Activated CD8-positive, alpha-beta memory T cell treated with anti-CD3 and anti-CD28 coated beads for 48 hours (primary cell): Measurements from ENCODE around the gene TASP1.

Source experiments
- DNase-seq, 3 experiments: peaks; one replicate each; pipeline ENCODE4 v3.0.0-alpha.2; 2020; ENCODE audit warnings: low read depth in 2 of 3, low spot score in 2 of 3

The TASP1 gene

GRCh38 chr20:13574071-13574470 lies 64.7 kb downstream of the TASP1 start:
- DNase-seq = no peak

- no peak for DNase-seq
Measured at GRCh38 chr20:13571662-13572061, 67.1 kb downstream of the TASP1 start.

GRCh38 chr20:13567663-13568062 lies 71.1 kb downstream of the TASP1 start:
- DNase-seq = no peak

DNA sequence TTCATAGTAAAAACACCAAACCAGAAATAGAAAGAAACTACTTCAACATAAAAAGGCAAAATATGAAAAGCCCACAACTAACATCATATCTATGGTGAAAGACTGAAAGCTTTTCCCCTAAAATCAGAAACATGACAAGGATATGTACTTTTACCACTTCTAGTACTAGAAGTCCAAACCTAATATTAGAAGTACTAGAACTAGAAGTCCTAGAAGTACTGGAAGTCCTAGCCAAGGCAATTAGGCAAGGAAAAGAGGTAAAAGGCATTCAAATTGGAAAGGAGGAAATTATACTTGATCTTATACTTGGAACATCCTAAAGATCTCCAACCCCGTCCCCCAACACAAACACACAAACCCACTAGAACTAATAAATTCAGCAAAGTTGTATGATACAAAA lies 74.9 kb downstream of the TASP1 start:
- no peak for DNase-seq

- no peak for DNase-seq
Measured at GRCh38 chr20:13554706-13555105, 84.0 kb downstream of the TASP1 start.

- no peak for DNase-seq
Measured at GRCh38 chr20:13554076-13554475, 84.7 kb downstream of the TASP1 start.

GRCh38 chr20:13552061-13552460 lies 86.7 kb downstream of the TASP1 start:
- DNase-seq = no peak

- DNase-seq = no peak
Measured at GRCh38 chr20:13549451-13549850, 89.3 kb downstream of the TASP1 start.

DNA sequence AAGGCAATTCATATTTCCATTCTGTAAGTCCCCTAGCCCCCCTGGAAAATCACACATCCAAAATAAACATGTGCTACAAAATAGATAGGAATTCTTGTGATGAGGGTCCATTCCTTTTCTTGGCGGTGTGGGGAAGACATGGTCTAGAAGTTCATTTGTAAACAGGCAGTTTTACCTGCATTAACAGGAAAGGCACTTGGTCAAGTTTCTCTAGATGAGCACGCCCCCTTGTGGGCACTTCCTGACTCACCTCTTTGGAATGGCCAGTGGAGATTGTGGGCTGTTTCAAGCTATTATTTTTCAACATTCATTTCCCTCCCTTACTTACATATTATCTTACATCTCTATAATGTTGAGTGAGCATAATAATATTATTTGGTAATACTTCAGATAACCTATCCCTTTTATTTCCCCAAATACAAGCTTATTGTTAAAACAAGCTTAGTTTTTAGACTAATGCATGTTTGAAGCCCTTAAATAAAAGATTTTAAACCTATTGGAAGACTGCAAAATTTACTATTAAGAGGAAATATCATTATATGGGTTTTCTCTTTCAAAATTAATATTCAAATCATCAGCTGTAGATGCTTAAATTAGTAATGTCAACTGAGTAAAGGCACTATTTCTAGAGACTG lies 92.1 kb downstream of the TASP1 start:
- DNase-seq = peak; percentile 24 to 55 (median 44)

DNA sequence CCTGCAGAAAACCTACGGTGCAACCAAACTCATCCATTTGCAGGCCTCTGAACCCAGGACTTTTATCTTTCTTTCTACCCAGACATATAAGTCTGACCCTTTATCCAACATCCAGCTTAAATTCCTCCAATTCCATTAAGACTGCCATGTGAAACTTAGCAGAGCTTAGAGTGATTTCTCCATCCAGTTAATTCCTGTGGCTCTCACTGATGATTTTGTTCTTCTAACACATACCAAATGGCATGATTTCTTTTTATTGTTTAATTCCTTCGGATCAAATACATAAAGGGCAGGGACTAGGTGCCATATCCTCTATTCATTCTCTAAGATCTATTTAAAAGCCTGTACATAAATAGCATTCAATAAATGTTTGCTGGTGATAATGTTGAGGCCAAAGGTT lies 92.9 kb downstream of the TASP1 start:
- no peak for DNase-seq

DNA sequence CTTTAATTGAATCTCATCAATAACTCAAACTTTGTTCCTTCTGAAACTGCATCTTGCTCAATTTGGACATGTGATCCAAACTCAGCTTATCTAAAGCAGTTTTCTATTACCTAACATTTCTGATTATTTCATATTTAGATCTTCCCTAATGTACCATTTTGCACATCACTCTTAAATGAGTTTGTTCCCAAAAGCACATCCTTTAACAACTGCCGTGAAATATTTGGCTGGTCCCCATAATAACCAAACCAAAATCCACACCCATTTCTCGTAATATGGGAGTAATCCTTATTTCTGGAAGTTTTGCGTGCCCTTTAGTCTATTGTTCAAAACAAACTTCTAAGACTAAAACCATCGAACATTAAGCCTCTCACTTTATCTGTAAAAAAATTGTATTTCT lies 94.9 kb downstream of the TASP1 start:
- DNase-seq = no peak

GRCh38 chr20:13535627-13536026 lies 103.1 kb downstream of the TASP1 start:
- DNase-seq = no peak

- no peak for DNase-seq
Measured at GRCh38 chr20:13533946-13534345, 104.8 kb downstream of the TASP1 start.

- no peak for DNase-seq
Measured at GRCh38 chr20:13530146-13530545, 108.6 kb downstream of the TASP1 start.

DNA sequence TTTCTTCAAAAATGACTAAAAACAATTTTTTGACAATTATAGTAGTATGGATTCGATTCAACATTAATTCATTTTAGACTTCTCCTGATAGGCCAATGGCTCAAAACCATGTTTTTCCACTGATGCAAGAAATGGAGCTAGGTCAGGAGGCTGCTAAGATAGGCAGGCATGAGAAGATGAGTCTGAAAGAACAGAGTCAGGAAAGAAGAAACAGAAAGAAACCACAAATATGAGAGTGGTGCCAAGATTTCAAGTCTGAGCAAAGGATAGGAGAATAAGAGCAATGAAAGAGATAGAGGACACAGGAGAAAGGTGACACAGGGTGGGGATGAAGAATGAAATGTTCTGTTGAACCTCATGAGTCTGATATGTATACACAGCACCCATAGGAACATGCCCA lies 112.2 kb downstream of the TASP1 start:
- no peak for DNase-seq

GRCh38 chr20:13525225-13525940 lies 113.3 kb downstream of the TASP1 start:
- DNase-seq = no peak

- DNase-seq = no peak
Measured at GRCh38 chr20:13524339-13524738, 114.4 kb downstream of the TASP1 start.

GRCh38 chr20:13517831-13518230 lies 120.9 kb downstream of the TASP1 start:
- DNase-seq = no peak

GRCh38 chr20:13515796-13516558 lies 122.8 kb downstream of the TASP1 start:
- DNase-seq = no peak

DNA sequence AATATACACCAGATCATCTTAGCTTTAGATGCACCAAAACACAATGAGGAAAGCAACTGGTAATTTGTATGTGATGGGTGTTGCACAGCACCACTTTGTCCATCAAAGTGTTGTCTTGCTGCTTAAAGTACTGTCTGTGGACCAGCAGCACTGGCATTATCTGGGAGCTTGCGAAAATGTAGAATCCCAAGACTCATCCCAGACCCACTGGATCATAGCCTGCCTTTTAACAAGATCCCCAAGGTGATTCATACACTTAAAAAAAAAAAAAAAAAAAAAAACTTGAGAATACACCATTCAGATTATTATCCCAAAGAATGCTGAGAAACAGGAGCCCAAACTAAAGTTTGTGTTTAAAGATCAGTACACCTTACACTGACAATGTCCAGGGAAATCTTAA lies 123.4 kb downstream of the TASP1 start:
- no peak for DNase-seq

DNA sequence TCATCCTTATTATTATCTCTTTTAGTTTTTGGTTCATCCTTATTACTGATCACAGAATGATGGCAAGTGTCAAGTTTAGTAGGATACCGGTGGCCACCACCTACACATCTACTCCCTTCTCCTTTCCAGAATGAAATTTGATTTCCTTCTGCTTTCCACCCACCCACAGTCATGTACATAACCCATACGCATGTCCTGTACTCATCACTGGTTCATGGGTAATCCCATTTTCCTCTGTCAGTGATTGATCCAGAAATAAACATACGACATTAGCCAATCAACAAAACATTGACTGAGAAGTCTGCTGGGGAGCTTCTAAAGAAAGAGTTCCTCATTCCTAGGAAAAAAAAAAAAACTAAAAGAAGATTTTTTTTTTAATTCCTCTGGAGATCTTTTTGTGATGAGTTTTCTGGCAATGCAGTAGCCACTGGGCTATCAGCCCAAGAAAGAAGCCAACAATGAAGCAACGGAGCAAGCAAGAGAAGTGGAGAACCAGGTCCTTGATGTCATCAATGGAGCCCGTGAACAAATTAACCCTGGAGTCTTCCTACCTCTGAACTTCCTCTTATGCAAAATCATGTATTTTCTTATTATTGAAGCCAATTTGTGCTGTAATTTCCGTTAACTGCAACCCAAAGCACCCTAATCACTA lies 127.8 kb downstream of the TASP1 start:
- DNase-seq = no peak

DNA sequence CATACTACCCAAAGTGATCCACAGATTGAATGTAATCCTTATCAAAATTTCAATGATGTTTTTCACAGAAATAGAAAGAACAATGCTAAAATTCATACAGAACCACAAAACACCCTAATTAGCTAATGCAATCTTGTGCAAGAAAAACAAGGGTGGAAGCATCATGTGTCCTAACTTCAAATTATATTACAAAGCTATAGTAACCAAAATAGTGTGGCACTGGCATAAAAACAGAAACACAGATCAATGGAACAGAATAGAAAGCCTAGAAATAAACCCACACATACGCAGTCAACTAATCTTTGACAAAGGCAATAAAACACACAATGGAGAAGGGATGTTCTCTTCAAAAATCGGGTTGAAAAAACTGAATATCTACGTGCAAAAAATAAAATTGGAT lies 131.1 kb downstream of the TASP1 start:
- no peak for DNase-seq
